Progenitor cell of endocrine pancreas (in vitro differentiated cells): ENCODE data around the gene CASP3. TPM values are rescaled to one million over a fixed set of nuclear protein-coding genes. Genes with fewer than 3 reads are reported as not detected.

Experiments
- DNase-seq: peaks from one replicate; pipeline ENCODE4 v3.0.0; 2021; ENCODE audit warnings: low spot score; ENCODE audit not compliant: unreplicated experiment
- H3K27ac Mint-ChIP-seq: 2 replicates; pipeline ENCODE4 v1.8.0; 2021; ENCODE audit warnings: mild to moderate bottlenecking, moderate library complexity, mixed read lengths
- H3K27me3 Mint-ChIP-seq: 2 replicates; pipeline ENCODE4 v1.8.0; 2021; ENCODE audit warnings: mixed read lengths
- H3K36me3 Mint-ChIP-seq: 2 replicates; pipeline ENCODE4 v1.8.0; 2022; ENCODE audit warnings: mixed read lengths; ENCODE audit not compliant: insufficient read depth
- H3K4me1 Mint-ChIP-seq: 2 replicates; pipeline ENCODE4 v1.8.0; 2021; ENCODE audit warnings: low read depth, mixed read lengths
- H3K4me3 Mint-ChIP-seq: 2 replicates; pipeline ENCODE4 v1.8.0; 2021; ENCODE audit warnings: low read depth, mild to moderate bottlenecking, moderate library complexity, mixed read lengths
- H3K9me3 Mint-ChIP-seq: 2 replicates; pipeline ENCODE4 v1.8.0; 2021; ENCODE audit warnings: low read depth, mixed read lengths
- total RNA-seq: library from RNA; stranded (reverse); gene quantifications from 2 replicates; pipeline ENCODE4 v1.2.1, GENCODE V29; 2021
- TF ChIP-seq, protein P1 (sequence below): fragments of 200-600 bp; sonication (generic); IDR thresholded peaks from one replicate; pipeline ENCODE4 v1.5.0; 2021; ENCODE audit warnings: antibody characterized with exemption, mild to moderate bottlenecking; ENCODE audit not compliant: unreplicated experiment

Gene CASP3
- total RNA-seq, 1 donor from 2014 or later: 29.6 TPM

GRCh38 chr4:184648313-184649025 lies 778 bp downstream of the CASP3 start:
- Mint-ChIP-seq H3K4me3 (peak overlapping the region; percentile 83), H3K27ac (peak overlapping the region; percentile 96), H3K4me1 (peaks cover 30% of the 10 kb centered on the region), H3K27me3 (no peaks in the 10 kb centered on the region), H3K36me3 (peaks cover 4% of the 10 kb centered on the region), H3K9me3 (no peaks in the 10 kb centered on the region)
- peak; percentile 41 for DNase-seq
- TF ChIP-seq, protein P1, sequence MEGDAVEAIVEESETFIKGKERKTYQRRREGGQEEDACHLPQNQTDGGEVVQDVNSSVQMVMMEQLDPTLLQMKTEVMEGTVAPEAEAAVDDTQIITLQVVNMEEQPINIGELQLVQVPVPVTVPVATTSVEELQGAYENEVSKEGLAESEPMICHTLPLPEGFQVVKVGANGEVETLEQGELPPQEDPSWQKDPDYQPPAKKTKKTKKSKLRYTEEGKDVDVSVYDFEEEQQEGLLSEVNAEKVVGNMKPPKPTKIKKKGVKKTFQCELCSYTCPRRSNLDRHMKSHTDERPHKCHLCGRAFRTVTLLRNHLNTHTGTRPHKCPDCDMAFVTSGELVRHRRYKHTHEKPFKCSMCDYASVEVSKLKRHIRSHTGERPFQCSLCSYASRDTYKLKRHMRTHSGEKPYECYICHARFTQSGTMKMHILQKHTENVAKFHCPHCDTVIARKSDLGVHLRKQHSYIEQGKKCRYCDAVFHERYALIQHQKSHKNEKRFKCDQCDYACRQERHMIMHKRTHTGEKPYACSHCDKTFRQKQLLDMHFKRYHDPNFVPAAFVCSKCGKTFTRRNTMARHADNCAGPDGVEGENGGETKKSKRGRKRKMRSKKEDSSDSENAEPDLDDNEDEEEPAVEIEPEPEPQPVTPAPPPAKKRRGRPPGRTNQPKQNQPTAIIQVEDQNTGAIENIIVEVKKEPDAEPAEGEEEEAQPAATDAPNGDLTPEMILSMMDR: no peak

DNA sequence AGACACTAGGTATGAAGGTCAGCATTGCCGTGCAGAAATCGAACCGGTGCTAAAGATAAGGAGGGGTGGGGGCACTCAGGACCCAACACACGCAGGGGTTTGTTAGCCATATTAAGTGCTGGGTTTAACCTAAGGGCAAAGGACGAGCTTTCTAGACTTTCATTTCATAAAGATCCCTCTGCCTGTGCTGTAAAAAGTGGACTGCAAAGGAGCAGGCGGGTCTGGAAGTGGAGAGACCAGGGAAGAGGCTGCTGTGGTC lies 1.3 kb downstream of the CASP3 start:
- H3K27ac Mint-ChIP-seq: peak overlapping the region; percentile 96
- DNase-seq: no peak
- H3K9me3 Mint-ChIP-seq: no peaks in the 10 kb centered on the region
- peaks cover 30% of the 10 kb centered on the region for H3K4me1 Mint-ChIP-seq
- H3K4me3 Mint-ChIP-seq: peak overlapping the region; percentile 83
- H3K27me3 Mint-ChIP-seq: no peaks in the 10 kb centered on the region
- TF ChIP-seq, protein P1: no peak
- peaks cover 4% of the 10 kb centered on the region for H3K36me3 Mint-ChIP-seq

GRCh38 chr4:184647266-184648053 lies 1.8 kb downstream of the CASP3 start:
- H3K27ac Mint-ChIP-seq: peak overlapping the region; percentile 96
- peaks cover 4% of the 10 kb centered on the region for H3K36me3 Mint-ChIP-seq
- H3K27me3 Mint-ChIP-seq: no peaks in the 10 kb centered on the region
- H3K4me3 Mint-ChIP-seq: peak overlapping the region; percentile 83
- no peak for DNase-seq
- TF ChIP-seq, protein P1: no peak
- H3K9me3 Mint-ChIP-seq: no peaks in the 10 kb centered on the region
- peaks cover 30% of the 10 kb centered on the region for H3K4me1 Mint-ChIP-seq

DNA sequence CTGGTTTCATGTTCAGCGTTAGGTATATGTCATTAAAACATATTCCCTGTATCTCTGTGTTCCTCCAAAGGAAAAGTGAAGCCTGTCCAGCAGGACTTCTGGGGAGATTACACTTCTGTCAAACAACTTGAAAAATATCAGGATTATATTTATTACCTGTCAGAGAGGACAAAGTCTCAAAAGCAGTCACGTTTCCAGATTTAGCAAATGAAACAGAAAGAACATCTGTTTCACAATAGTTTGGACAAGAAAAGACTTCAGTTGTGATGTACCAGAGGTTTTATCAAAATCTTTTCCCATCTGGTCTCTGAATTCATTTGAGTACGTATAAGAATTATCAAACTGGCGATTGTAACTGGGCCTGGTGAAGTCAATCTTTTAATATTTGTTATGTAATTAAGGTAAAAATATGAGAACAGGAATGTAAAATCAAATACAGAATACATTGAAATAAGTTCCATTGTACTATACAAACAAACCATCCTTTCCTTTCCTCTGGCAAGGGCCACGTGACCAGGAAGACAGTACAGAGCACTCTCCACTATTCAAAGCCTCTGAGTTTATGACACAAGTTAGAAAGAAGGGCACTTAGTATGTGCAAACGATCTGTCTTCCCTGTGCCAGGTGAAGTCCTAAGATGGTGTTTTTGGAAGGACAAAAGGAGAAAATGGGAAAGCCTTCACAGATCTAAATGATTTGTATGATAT lies 3.2 kb downstream of the CASP3 start:
- Mint-ChIP-seq H3K36me3 (peaks cover 7% of the 10 kb centered on the region), H3K4me3 (no peak overlapping the region), H3K9me3 (no peaks in the 10 kb centered on the region), H3K4me1 (peaks cover 30% of the 10 kb centered on the region), H3K27ac (no peak overlapping the region), H3K27me3 (no peaks in the 10 kb centered on the region)
- DNase-seq: no peak
- TF ChIP-seq, protein P1: no peak

- H3K27me3 Mint-ChIP-seq: no peaks in the 10 kb centered on the region
- H3K27ac Mint-ChIP-seq: no peak overlapping the region
- TF ChIP-seq, protein P1: no peak
- no peaks in the 10 kb centered on the region for H3K9me3 Mint-ChIP-seq
- no peak overlapping the region for H3K4me3 Mint-ChIP-seq
- peaks cover 7% of the 10 kb centered on the region for H3K36me3 Mint-ChIP-seq
- DNase-seq: no peak
- peaks cover 22% of the 10 kb centered on the region for H3K4me1 Mint-ChIP-seq
These were observed 4.5 kb downstream of the CASP3 start for GRCh38 chr4:184644553-184645307.
